Measurements from ENCODE around the gene TCFL5. TPM values are rescaled to one million over a fixed set of nuclear protein-coding genes. Genes with fewer than 3 reads are reported as not detected.

Gene TCFL5
- total RNA-seq, 1 donor from 2014 or later = 8.2 TPM

DNA sequence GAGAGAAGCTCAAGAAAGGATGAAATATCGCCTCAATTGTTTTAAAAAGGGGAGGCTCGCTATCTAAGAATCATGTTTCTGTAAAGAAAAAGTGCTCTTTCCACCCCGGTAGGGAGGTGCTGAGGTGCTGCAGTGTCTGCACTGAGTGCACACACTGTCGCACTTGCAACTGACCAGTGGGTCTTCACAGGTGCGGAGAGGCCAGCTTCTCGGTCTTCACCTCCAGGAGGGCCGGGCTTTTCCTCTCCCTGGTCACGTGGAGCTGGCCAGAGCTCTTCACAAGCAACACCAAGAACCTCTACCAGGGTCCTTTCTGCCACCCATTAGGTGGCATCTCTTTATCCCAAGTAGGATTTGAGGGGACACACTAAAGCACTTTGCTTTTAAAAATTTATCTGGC lies 27.8 kb upstream of the TCFL5 start:
- no peaks in the 10 kb centered on the region for H3K9me3 ChIP-seq
- H3K36me3 ChIP-seq = peaks cover 85% of the 10 kb centered on the region
- H3K4me3 ChIP-seq = no peak overlapping the region
- H3K27me3 ChIP-seq (ENCODE audit: low read depth) = no peaks in the 10 kb centered on the region
- DNase-seq (no peak), ATAC-seq (no peak)
- intact Hi-C loops (cut with DNase I) = no loop called here
- no peak overlapping the region for H3K27ac ChIP-seq
- TF ChIP-seq, protein P1, sequence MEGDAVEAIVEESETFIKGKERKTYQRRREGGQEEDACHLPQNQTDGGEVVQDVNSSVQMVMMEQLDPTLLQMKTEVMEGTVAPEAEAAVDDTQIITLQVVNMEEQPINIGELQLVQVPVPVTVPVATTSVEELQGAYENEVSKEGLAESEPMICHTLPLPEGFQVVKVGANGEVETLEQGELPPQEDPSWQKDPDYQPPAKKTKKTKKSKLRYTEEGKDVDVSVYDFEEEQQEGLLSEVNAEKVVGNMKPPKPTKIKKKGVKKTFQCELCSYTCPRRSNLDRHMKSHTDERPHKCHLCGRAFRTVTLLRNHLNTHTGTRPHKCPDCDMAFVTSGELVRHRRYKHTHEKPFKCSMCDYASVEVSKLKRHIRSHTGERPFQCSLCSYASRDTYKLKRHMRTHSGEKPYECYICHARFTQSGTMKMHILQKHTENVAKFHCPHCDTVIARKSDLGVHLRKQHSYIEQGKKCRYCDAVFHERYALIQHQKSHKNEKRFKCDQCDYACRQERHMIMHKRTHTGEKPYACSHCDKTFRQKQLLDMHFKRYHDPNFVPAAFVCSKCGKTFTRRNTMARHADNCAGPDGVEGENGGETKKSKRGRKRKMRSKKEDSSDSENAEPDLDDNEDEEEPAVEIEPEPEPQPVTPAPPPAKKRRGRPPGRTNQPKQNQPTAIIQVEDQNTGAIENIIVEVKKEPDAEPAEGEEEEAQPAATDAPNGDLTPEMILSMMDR (IDR thresholded peaks at IDR 0.05) = no peak
- no peaks in the 10 kb centered on the region for H3K4me1 ChIP-seq

GRCh38 chr20:62888910-62889309 lies 27.3 kb upstream of the TCFL5 start:
- intact Hi-C loops (cut with DNase I) = no loop called here
- TF ChIP-seq, protein P1 (IDR thresholded peaks at IDR 0.05) = no peak
- no peaks in the 10 kb centered on the region for H3K4me1 ChIP-seq
- H3K4me3 ChIP-seq = no peak overlapping the region
- H3K27me3 ChIP-seq (ENCODE audit: low read depth) = no peaks in the 10 kb centered on the region
- no peaks in the 10 kb centered on the region for H3K9me3 ChIP-seq
- peaks cover 80% of the 10 kb centered on the region for H3K36me3 ChIP-seq
- DNase-seq = no peak
- no peak overlapping the region for H3K27ac ChIP-seq
- ATAC-seq = no peak

DNA sequence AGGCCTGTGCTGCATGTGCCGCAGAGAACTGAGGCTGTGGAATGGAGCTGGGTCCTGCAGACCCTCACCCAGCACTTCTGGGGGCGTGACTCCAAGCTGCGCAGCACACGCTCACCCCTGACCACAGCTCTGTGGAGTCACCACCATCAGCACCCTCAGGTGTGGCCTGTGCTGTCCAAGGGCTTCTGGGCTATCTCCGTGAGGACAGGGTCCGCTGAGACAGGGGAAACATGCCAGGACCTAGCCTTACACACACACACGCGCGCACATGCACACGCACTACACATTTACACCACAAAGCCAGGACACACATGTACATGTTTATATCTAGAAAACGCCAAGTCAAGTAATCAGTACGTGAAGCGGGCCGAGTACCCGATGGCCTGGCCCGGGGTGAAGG lies 26.8 kb upstream of the TCFL5 start:
- H3K9me3 ChIP-seq = no peaks in the 10 kb centered on the region
- H3K27ac ChIP-seq = no peak overlapping the region
- TF ChIP-seq, protein P1 (IDR thresholded peaks at IDR 0.05) = no peak
- H3K36me3 ChIP-seq = peaks cover 75% of the 10 kb centered on the region
- intact Hi-C loops (cut with DNase I) = no loop called here
- DNase-seq (peak; percentile 28), ATAC-seq (peak in 1 of 2 donors; percentile 12)
- no peaks in the 10 kb centered on the region for H3K27me3 ChIP-seq (ENCODE audit: low read depth)
- H3K4me1 ChIP-seq = no peaks in the 10 kb centered on the region
- no peak overlapping the region for H3K4me3 ChIP-seq

GRCh38 chr20:62887860-62888239 lies 26.2 kb upstream of the TCFL5 start:
- H3K36me3 ChIP-seq = peaks cover 70% of the 10 kb centered on the region
- TF ChIP-seq, protein P1 (IDR thresholded peaks at IDR 0.05) = no peak

GRCh38 chr20:62887152-62887859 lies 25.7 kb upstream of the TCFL5 start:
- ATAC-seq (peak in 1 of 2 donors; percentile 47), DNase-seq (no peak)
- Histone ChIP-seq H3K36me3 (peaks cover 64% of the 10 kb centered on the region), H3K9me3 (no peaks in the 10 kb centered on the region), H3K27ac (no peak overlapping the region), H3K4me1 (no peaks in the 10 kb centered on the region), H3K27me3 (ENCODE audit: low read depth) (no peaks in the 10 kb centered on the region), H3K4me3 (no peak overlapping the region)
- TF ChIP-seq, protein P1 (IDR thresholded peaks at IDR 0.05) = no peak
- intact Hi-C loops (cut with DNase I) = no loop called here

More at GRCh38 chr20:62887860-62888239, 26.2 kb upstream of the TCFL5 start:
- no peak overlapping the region for H3K4me3 ChIP-seq
- peak in 1 of 2 donors; percentile 8 for ATAC-seq
- intact Hi-C loops (cut with DNase I) = no loop called here
- H3K27me3 ChIP-seq (ENCODE audit: low read depth) = no peaks in the 10 kb centered on the region
- peak; percentile 14 for DNase-seq
- H3K27ac ChIP-seq = no peak overlapping the region
- no peaks in the 10 kb centered on the region for H3K9me3 ChIP-seq
- no peaks in the 10 kb centered on the region for H3K4me1 ChIP-seq
